Smooth muscle cell of the pulmonary artery (primary cell): ENCODE measurements around the gene ADPGK. TPM values are rescaled to one million over a fixed set of nuclear protein-coding genes. Genes with fewer than 3 reads are reported as not detected.

Experiments used
- total RNA-seq: library from RNA; depleted of rRNA; stranded (reverse); fragments of >200 nt; gene quantifications from 2 replicates; pipeline ENCODE4 v1.2.3, GENCODE V29; 2014

The ADPGK gene
- 69.8 and 70.4 TPM in 2 replicates for total RNA-seq

DNA sequence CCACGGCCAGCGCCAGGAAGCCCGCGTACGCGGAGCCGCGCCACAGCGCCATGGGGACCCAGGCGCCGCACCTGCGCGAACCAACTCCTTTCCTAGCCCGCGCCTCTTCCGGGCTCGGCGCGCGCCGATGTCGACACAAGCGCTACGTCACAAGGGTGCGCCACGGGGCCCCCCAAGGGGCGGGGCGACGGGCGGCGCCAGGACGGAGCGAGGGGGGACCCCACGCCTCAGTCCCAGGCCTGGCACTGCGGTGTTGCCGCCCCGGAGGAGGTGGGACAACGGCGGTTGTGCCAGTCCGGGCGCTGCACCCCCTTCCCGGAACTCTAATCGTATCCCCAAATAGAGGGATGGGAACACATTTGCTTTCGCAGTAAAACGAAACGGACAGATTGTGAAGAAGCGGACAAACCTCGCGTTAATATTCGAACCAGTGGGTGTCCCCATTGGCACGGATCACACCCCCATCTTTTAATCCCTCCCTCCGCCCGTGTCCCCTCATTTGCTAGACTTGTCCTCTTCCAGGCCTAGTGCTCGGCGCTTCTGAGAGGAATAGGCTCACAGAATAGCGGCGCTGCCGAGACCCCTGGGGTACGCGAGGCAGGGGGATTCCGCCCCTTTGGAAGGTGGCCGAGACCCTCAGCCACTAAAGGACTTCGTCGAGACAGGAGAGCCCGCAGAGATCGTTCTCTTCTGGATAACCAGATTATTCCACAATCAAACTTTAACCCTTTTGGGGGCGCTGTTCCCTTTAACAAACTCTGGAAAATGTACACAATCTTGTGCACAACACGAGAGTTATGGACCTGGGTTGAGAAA is at the start of gene ADPGK:
TSS of gene ADPGK (minus strand) at position 119 of the 816 bp plus-strand sequence. CDS start at position 52, 67 bp downstream.

Other genes with a start within 250 kb of the ADPGK start
- gene GOLGA6B, start 129.1 kb downstream of the ADPGK start, total RNA-seq = not detected in 2 replicates
- 0.10 TPM in 1 of 2 replicates, not detected in the other for gene HIGD2B, start 97.6 kb downstream of the ADPGK start, total RNA-seq
- 18.8 and 19.2 TPM in 2 replicates for gene BBS4, start 97.6 kb downstream of the ADPGK start, total RNA-seq